HepG2 (cell line): ENCODE results near the gene KCNQ1OT1. TPM values are rescaled to one million over a fixed set of nuclear protein-coding genes. Genes with fewer than 3 reads are reported as not detected.
A peak's percentile ranks its signal among the peaks of the same experiment; 100 is the strongest.

Source experiments
- ATAC-seq: fragments of 200-7000 bp; cut with Tn5 transposase; 3 replicates; pipeline ENCODE4 v1.9.1; 2020; ENCODE audit warnings: mild to moderate bottlenecking, moderate library complexity
- BruUV-seq: library from RNA; stranded (reverse); fragments of 400-500 nt; replicated peaks from 2 replicates; lab custom pipeline; 2021; lab: Mats Ljungman, UMichigan
- CTCF ChIA-PET: fragments of 300-600 bp; formaldehyde crosslinking; extraction: SDS; loops from one replicate; lab custom pipeline; 2021; ENCODE audit warnings: low total read pairs, inconsistent platforms, low intra/inter-chr PET ratio; lab: Yijun Ruan, JAX
- POLR2A ChIA-PET: fragments of 350-600 bp; sonication (Branson Sonifier 250); formaldehyde crosslinking; loops from one replicate; lab custom pipeline; 2020; ENCODE audit warnings: antibody characterized with exemption, inconsistent platforms; lab: Yijun Ruan, JAX
- DNase-seq: peaks from one replicate; pipeline ENCODE4 v3.0.0-alpha.2; 2015; ENCODE audit warnings: low spot score
- FAIRE-seq: peaks from 3 replicates; lab custom pipeline; 2011; peaks lifted over from hg19 to GRCh38; lab: Jason Lieb, UNC
- H2AFZ ChIP-seq: one replicate; pipeline ENCODE4 v1.6.1; 2011; ENCODE audit warnings: low read length, inconsistent platforms
- H3K27ac ChIP-seq: fragments of 300-600 bp; 3 replicates; pipeline ENCODE4 v1.8.0; 2011; ENCODE audit warnings: mixed run types, mild to moderate bottlenecking, mixed read lengths, low read length, inconsistent platforms; ENCODE audit not compliant: insufficient read depth; ENCODE audit errors: extremely low read length
- H3K27me3 ChIP-seq, 2 experiments: fragments of 200-600 bp in 1 of 2; 2 replicates in 1 of 2; 3 replicates in 1 of 2; pipeline versions ENCODE4 v1.6.0 to v1.8.0; 2011; ENCODE audit warnings: low read length in 2 of 2, mild to moderate bottlenecking in 2 of 2, moderate library complexity in 2 of 2, inconsistent platforms in 1 of 2; ENCODE audit not compliant: insufficient read depth in 2 of 2, control insufficient read depth in 1 of 2
- H3K36me3 ChIP-seq, 2 experiments: fragments of 200-600 bp in 1 of 2; replicated peaks in 1 of 2; 2 replicates in 1 of 2; 3 replicates in 1 of 2; pipeline versions ENCODE4 v1.5.1 to v1.8.0; 2011; ENCODE audit warnings: low read length in 2 of 2, inconsistent platforms in 1 of 2; ENCODE audit not compliant: insufficient read depth in 2 of 2, control insufficient read depth in 1 of 2
- H3K4me1 ChIP-seq: 2 replicates; pipeline ENCODE4 v1.5.1; 2012; ENCODE audit warnings: low read length, inconsistent platforms; ENCODE audit not compliant: insufficient read depth
- H3K4me2 ChIP-seq: 2 replicates; pipeline ENCODE4 v1.6.0; 2011; ENCODE audit warnings: low read depth, low read length, inconsistent platforms
- H3K4me3 ChIP-seq, 3 experiments: fragments of 200-600 bp in 1 of 3; sonication (generic), shearing (Covaris generic) in 1 of 3; replicated peaks in 1 of 3; 2 replicates each; pipeline ENCODE4 v1.5.1; 2011 to 2016; ENCODE audit warnings: low read length in 3 of 3, inconsistent platforms in 2 of 3, low read depth in 2 of 3, mild to moderate bottlenecking in 2 of 3, control low read depth in 1 of 3, mixed read lengths in 1 of 3; ENCODE audit not compliant: insufficient read depth in 1 of 3
- H3K79me2 ChIP-seq: one replicate; pipeline ENCODE4 v1.6.1; 2011; ENCODE audit warnings: low read length, inconsistent platforms; ENCODE audit not compliant: insufficient read depth
- H3K9ac ChIP-seq: 2 replicates; pipeline ENCODE4 v1.6.0; 2011; ENCODE audit warnings: mild to moderate bottlenecking, low read depth, low read length, inconsistent platforms; ENCODE audit not compliant: insufficient read depth
- H3K9me3 ChIP-seq: 2 replicates; pipeline ENCODE4 v1.5.1; 2012; ENCODE audit warnings: mild to moderate bottlenecking, low read length
- H4K20me1 ChIP-seq: 2 replicates; pipeline ENCODE4 v1.6.0; 2011; ENCODE audit warnings: inconsistent platforms, mild to moderate bottlenecking, low read length, moderate library complexity; ENCODE audit not compliant: insufficient read depth
- ARNT2 ChIP-seq: sonication (generic); formaldehyde crosslinking; IDR thresholded peaks from 2 replicates; pipeline ENCODE4 v1.8.0; 2022; ENCODE audit warnings: mild to moderate bottlenecking, low read depth, missing genetic modification reagents, moderate library complexity
- HDAC1 ChIP-seq: sonication (generic); formaldehyde crosslinking; IDR thresholded peaks from 2 replicates; pipeline ENCODE4 v1.5.1; 2020; ENCODE audit warnings: mild to moderate bottlenecking, missing genetic modification reagents
- HDAC2 ChIP-seq: sonication (generic); formaldehyde crosslinking; IDR thresholded peaks from 2 replicates; pipeline ENCODE4 v1.4.0; 2020; ENCODE audit warnings: missing genetic modification reagents
- HNRNPLL ChIP-seq: fragments of 200-400 bp; formaldehyde crosslinking; IDR thresholded peaks from 2 replicates; pipeline ENCODE4 v1.6.1; 2017; ENCODE audit warnings: mild to moderate bottlenecking, low read depth, low read length; ENCODE audit not compliant: poor library complexity, severe bottlenecking
- JUNB ChIP-seq: sonication (generic); formaldehyde crosslinking; IDR thresholded peaks from 2 replicates; pipeline ENCODE4 v1.8.0; 2022; ENCODE audit warnings: missing genetic modification reagents, mild to moderate bottlenecking, borderline replicate concordance
- POLR2A ChIP-seq, 2 experiments: IDR thresholded peaks; 2 replicates each; pipeline ENCODE4 v1.6.1; 2011; ENCODE audit warnings: low read depth in 2 of 2, low read length in 2 of 2, mild to moderate bottlenecking in 1 of 2, moderate library complexity in 1 of 2; ENCODE audit not compliant: insufficient read depth in 1 of 2
- RBM22 ChIP-seq: fragments of 200-400 bp; formaldehyde crosslinking; optimal IDR thresholded peaks from 2 replicates; pipeline ENCODE3; 2017; ENCODE audit warnings: mild to moderate bottlenecking, low read length, moderate library complexity
- SALL2 ChIP-seq: sonication (generic); formaldehyde crosslinking; IDR thresholded peaks from 2 replicates; pipeline ENCODE4 v1.8.1; 2023; ENCODE audit warnings: mild to moderate bottlenecking, missing genetic modification reagents, inconsistent platforms
- WIZ ChIP-seq: sonication (generic); formaldehyde crosslinking; IDR thresholded peaks from 2 replicates; pipeline ENCODE4 v1.5.1; 2020; ENCODE audit warnings: mild to moderate bottlenecking, missing genetic modification reagents
- ZBTB42 ChIP-seq: sonication (generic); formaldehyde crosslinking; IDR thresholded peaks from 2 replicates; pipeline ENCODE4 v1.5.0; 2020; ENCODE audit warnings: mild to moderate bottlenecking, missing genetic modification reagents
- ZFP36L2 ChIP-seq: sonication (generic); formaldehyde crosslinking; IDR thresholded peaks from 2 replicates; pipeline ENCODE4 v1.4.0; 2020; ENCODE audit warnings: missing genetic modification reagents
- ZNF12 ChIP-seq: sonication (generic); formaldehyde crosslinking; IDR thresholded peaks from 2 replicates; pipeline ENCODE4 v1.5.0; 2020; ENCODE audit warnings: missing genetic modification reagents
- ZNF570 ChIP-seq: sonication (generic); formaldehyde crosslinking; IDR thresholded peaks from 2 replicates; pipeline ENCODE4 v1.4.0; 2020; ENCODE audit warnings: mild to moderate bottlenecking, missing genetic modification reagents, borderline replicate concordance
- ZNF703 ChIP-seq: sonication (generic); formaldehyde crosslinking; IDR thresholded peaks from 2 replicates; pipeline ENCODE4 v1.5.1; 2020; ENCODE audit warnings: missing genetic modification reagents, mild to moderate bottlenecking, moderate library complexity, borderline replicate concordance
- WGBS: methylation state at CpG from one replicate; pipeline ENCODE4 v1.1.6; 2017; ENCODE audit warnings: low lambda C conversion rate; 5-methylcytosine and 5-hydroxymethylcytosine counted together
- in situ Hi-C: cut with HindIII; loops from 2 replicates; pipeline ENCODE4 v1.10.0; 2017; ENCODE audit warnings: low pct_unique_long_range_greater_than_20kb; ENCODE audit not compliant: extremely low pct_ligation_motif_present
- intact Hi-C: fragments of 100-400 bp; cut with micrococcal nuclease; formaldehyde crosslinking; loops from one replicate; pipeline ENCODE4 v1.10.0; 2022; ENCODE audit not compliant: unreplicated experiment
- polyA plus RNA-seq, 8 experiments: library from polyadenylated mRNA; depleted of rRNA in 3 of 8; stranded (reverse) in 7 of 8; unstranded in 1 of 8; fragments of >200 nt; fragmentation: Illumina TruSeq in 4 of 8; extraction: Trizol in 4 of 8; gene quantifications; 2 replicates each; pipeline versions ENCODE4 v1.2.1 to v1.2.3, GENCODE V29; 2011 to 2016; ENCODE audit warnings: low read depth in 4 of 8, missing spikeins in 1 of 8, mixed read lengths in 1 of 8; ENCODE audit not compliant: insufficient read depth in 1 of 8
- total RNA-seq, 5 experiments: library from RNA; depleted of rRNA; stranded (reverse); fragments of >200 nt; fragmentation: Illumina TruSeq; extraction: Trizol; gene quantifications; 2 replicates each; pipeline ENCODE4 v1.2.3, GENCODE V29; 2016; ENCODE audit warnings: low read depth in 1 of 5
- TF ChIP-seq, protein P1 (sequence below): sonication (generic); formaldehyde crosslinking; IDR thresholded peaks from 2 replicates; pipeline ENCODE4 v1.5.1; 2020; ENCODE audit warnings: mild to moderate bottlenecking, missing genetic modification reagents, moderate library complexity
- TF ChIP-seq, protein P2 (sequence below): sonication (generic); formaldehyde crosslinking; IDR thresholded peaks from 2 replicates; pipeline ENCODE4 v1.8.1; 2023; ENCODE audit warnings: mild to moderate bottlenecking, missing genetic modification reagents
- TF ChIP-seq, protein P3 (sequence below): IDR thresholded peaks from 2 replicates; pipeline ENCODE4 v1.6.1; 2016; ENCODE audit warnings: missing genetic modification reagents, missing compliant biosample characterization

The KCNQ1OT1 gene
- total and polyA plus RNA-seq, 2 of the 13 experiments (the other 11 are each of a cell fraction or from before 2014, with no cell fraction given), result 1.3 to 18.9 TPM

DNA sequence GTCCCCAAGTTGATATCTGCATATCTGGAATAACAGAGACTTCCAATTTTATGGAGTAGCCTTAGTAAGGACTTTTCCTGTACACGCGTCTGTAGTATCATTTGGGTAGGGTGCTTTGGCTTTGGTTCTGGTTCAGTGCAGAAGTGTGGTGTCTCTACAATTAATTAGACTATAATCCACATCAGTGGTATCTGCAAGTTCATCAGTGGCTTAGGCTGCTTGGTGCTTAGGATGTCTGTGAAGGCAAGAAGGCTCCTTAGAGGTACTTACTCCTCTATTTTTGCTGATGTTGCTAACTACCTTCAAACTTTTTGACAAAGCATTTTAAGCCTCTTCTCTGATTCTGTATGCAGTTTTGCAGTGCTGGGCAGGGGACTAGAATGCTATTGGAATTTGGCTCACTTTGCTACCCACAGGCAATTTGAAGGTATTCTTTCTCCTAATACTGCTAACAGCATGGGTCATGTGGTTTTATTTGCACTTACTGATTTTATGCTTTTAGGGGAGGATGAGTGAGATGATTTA, 49.4 kb downstream of the KCNQ1OT1 start:
- ChIA-PET POLR2A (no interaction called here), CTCF (no interaction called here)
- Histone ChIP-seq H3K4me1 (no peaks in the 10 kb centered on the region), H3K27ac (no peak overlapping the region), H3K27me3 (no peaks in the 10 kb centered on the region), H3K79me2 (no peaks in the 10 kb centered on the region), H2AFZ (no peak overlapping the region), H4K20me1 (peaks cover 7% of the 10 kb centered on the region; the same call in 1 of the 2 replicates), H3K9ac (no peak overlapping the region), H3K4me3 (no peak overlapping the region), H3K4me2 (no peak overlapping the region), H3K36me3 (0 out of 5 replicates have a peak, but pooled peaks cover 1 to 4% of the 10 kb centered on the region in 2 experiments), H3K9me3 (peaks cover 95% of the 10 kb centered on the region)
- BruUV-seq, result no TSS peak
- FAIRE-seq (no peak), DNase-seq (no peak), ATAC-seq (no peak)
- in situ Hi-C loops, result no loop called here
- intact Hi-C loops, result loop anchor here (5.0 kb wide), 1 partner anchor 118 kb away; no protein-coding TSS in a partner anchor
- WGBS, result 98% methylated on average over 2 of the region's 2 CpGs
- TF ChIP-seq ZNF12 (CRISPR knock-in tag) (0 out of 2 replicates have a peak, but pooled peaks have one; percentile 12), SALL2 (no peak), ZNF703 (CRISPR knock-in tag) (no peak), ZBTB42 (CRISPR knock-in tag) (no peak), RBM22 (peak; percentile 94), JUNB (CRISPR knock-in tag) (0 out of 2 replicates have a peak, but pooled peaks have one; percentile 27), ZNF570 (CRISPR knock-in tag) (no peak), HDAC2 (CRISPR knock-in tag) (no peak), ARNT2 (CRISPR knock-in tag) (no peak), ZFP36L2 (CRISPR knock-in tag) (no peak), POLR2A (IDR thresholded peaks at IDR 0.05; ENCODE audit: insufficient read depth in 1 of 2, low read depth in 2 of 2, low read length in 2 of 2) (peak; percentile 41 to 42; a peak in 3 of 4 replicates), HDAC1 (no peak), WIZ (CRISPR knock-in tag) (no peak), HNRNPLL (no peak)
- TF ChIP-seq, protein P1, sequence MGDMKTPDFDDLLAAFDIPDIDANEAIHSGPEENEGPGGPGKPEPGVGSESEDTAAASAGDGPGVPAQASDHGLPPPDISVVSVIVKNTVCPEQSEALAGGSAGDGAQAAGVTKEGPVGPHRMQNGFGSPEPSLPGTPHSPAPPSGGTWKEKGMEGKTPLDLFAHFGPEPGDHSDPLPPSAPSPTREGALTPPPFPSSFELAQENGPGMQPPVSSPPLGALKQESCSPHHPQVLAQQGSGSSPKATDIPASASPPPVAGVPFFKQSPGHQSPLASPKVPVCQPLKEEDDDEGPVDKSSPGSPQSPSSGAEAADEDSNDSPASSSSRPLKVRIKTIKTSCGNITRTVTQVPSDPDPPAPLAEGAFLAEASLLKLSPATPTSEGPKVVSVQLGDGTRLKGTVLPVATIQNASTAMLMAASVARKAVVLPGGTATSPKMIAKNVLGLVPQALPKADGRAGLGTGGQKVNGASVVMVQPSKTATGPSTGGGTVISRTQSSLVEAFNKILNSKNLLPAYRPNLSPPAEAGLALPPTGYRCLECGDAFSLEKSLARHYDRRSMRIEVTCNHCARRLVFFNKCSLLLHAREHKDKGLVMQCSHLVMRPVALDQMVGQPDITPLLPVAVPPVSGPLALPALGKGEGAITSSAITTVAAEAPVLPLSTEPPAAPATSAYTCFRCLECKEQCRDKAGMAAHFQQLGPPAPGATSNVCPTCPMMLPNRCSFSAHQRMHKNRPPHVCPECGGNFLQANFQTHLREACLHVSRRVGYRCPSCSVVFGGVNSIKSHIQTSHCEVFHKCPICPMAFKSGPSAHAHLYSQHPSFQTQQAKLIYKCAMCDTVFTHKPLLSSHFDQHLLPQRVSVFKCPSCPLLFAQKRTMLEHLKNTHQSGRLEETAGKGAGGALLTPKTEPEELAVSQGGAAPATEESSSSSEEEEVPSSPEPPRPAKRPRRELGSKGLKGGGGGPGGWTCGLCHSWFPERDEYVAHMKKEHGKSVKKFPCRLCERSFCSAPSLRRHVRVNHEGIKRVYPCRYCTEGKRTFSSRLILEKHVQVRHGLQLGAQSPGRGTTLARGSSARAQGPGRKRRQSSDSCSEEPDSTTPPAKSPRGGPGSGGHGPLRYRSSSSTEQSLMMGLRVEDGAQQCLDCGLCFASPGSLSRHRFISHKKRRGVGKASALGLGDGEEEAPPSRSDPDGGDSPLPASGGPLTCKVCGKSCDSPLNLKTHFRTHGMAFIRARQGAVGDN (CRISPR knock-in tag), result no peak
- TF ChIP-seq, protein P2, sequence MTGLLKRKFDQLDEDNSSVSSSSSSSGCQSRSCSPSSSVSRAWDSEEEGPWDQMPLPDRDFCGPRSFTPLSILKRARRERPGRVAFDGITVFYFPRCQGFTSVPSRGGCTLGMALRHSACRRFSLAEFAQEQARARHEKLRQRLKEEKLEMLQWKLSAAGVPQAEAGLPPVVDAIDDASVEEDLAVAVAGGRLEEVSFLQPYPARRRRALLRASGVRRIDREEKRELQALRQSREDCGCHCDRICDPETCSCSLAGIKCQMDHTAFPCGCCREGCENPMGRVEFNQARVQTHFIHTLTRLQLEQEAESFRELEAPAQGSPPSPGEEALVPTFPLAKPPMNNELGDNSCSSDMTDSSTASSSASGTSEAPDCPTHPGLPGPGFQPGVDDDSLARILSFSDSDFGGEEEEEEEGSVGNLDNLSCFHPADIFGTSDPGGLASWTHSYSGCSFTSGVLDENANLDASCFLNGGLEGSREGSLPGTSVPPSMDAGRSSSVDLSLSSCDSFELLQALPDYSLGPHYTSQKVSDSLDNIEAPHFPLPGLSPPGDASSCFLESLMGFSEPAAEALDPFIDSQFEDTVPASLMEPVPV (CRISPR knock-in tag), result no peak
- TF ChIP-seq, protein P3, sequence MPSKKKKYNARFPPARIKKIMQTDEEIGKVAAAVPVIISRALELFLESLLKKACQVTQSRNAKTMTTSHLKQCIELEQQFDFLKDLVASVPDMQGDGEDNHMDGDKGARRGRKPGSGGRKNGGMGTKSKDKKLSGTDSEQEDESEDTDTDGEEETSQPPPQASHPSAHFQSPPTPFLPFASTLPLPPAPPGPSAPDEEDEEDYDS (CRISPR knock-in tag), result no peak
